Neural cell (in vitro differentiated cells): Measurements from ENCODE around the gene HEG1. TPM values are rescaled to one million over a fixed set of nuclear protein-coding genes. Genes with fewer than 3 reads are reported as not detected.

ENCODE experiments used
- H2AFZ ChIP-seq: fragments of 200-600, 300-800 bp; sonication (generic), shearing (Covaris generic); 2 replicates; pipeline ENCODE4 v1.6.0; 2014; ENCODE audit warnings: low read depth, mild to moderate bottlenecking, antibody characterized with exemption, low read length, moderate library complexity
- H3F3A ChIP-seq: fragments of 200-600 bp; shearing (Covaris generic); 2 replicates; pipeline ENCODE4 v1.6.1; 2016; ENCODE audit warnings: mild to moderate bottlenecking, moderate library complexity, mixed read lengths, antibody characterized with exemption, low read length; ENCODE audit not compliant: insufficient read depth, poor library complexity, severe bottlenecking
- H3K27ac ChIP-seq: fragments of 200-600, 300-800 bp; sonication (generic), shearing (Covaris generic); 2 replicates; pipeline ENCODE4 v1.5.1; 2014; ENCODE audit warnings: mild to moderate bottlenecking, low read length, moderate library complexity
- H3K27me3 ChIP-seq: fragments of 300-800, 200-600 bp; sonication (generic), shearing (Covaris generic); 2 replicates; pipeline ENCODE4 v1.6.0; 2014; ENCODE audit warnings: mild to moderate bottlenecking, low read depth, low read length, moderate library complexity; ENCODE audit not compliant: insufficient read depth
- H3K36me3 ChIP-seq: fragments of 300-800, 200-600 bp; sonication (generic), shearing (Covaris generic); 2 replicates; pipeline ENCODE4 v1.5.1; 2014; ENCODE audit warnings: mild to moderate bottlenecking, antibody characterized with exemption, low read length, moderate library complexity; ENCODE audit not compliant: insufficient read depth
- H3K4me2 ChIP-seq: fragments of 300-800, 200-600 bp; sonication (generic), shearing (Covaris generic); 2 replicates; pipeline ENCODE4 v1.6.0; 2014; ENCODE audit warnings: mild to moderate bottlenecking, low read length
- H3K4me3 ChIP-seq: fragments of 300-800, 200-600 bp; sonication (generic), shearing (Covaris generic); 2 replicates; pipeline ENCODE4 v1.5.1; 2014; ENCODE audit warnings: mild to moderate bottlenecking, low read length, moderate library complexity
- H3K79me2 ChIP-seq: fragments of 200-600 bp; shearing (Covaris generic); replicated peaks from 2 replicates; pipeline ENCODE4 v1.6.0; 2014; ENCODE audit warnings: mild to moderate bottlenecking, low read length, moderate library complexity; ENCODE audit not compliant: insufficient read depth
- H3K9ac ChIP-seq: fragments of 300-800, 200-600 bp; sonication (generic), shearing (Covaris generic); 2 replicates; pipeline ENCODE4 v1.6.1; 2016; ENCODE audit warnings: mild to moderate bottlenecking, low read length, mixed read lengths
- H3K9me2 ChIP-seq: fragments of 200-600 bp; shearing (Covaris generic); 2 replicates; pipeline ENCODE4 v1.6.1; 2016; ENCODE audit warnings: mild to moderate bottlenecking, low read length, mixed read lengths; ENCODE audit not compliant: insufficient read depth
- H3K9me3 ChIP-seq: fragments of 200-600, 300-800 bp; sonication (generic), shearing (Covaris generic); 2 replicates; pipeline ENCODE4 v1.6.1; 2016; ENCODE audit warnings: mild to moderate bottlenecking, mixed run types, low read length, moderate library complexity, mixed read lengths
- H4K20me1 ChIP-seq: fragments of 200-600 bp; shearing (Covaris generic); 2 replicates; pipeline ENCODE4 v1.6.1; 2016; ENCODE audit warnings: mild to moderate bottlenecking, mixed run types; ENCODE audit not compliant: insufficient read depth
- CTCF ChIP-seq: fragments of 450-650 bp; IDR thresholded peaks from 2 replicates; pipeline ENCODE4 v1.5.1; 2014; ENCODE audit warnings: antibody characterized with exemption, mild to moderate bottlenecking, moderate library complexity; ENCODE audit not compliant: poor library complexity, severe bottlenecking
- EP300 ChIP-seq: fragments of 450-650 bp; conservative IDR thresholded peaks from 2 replicates; pipeline ENCODE4 v1.6.1; 2014; ENCODE audit warnings: antibody characterized with exemption, mild to moderate bottlenecking, moderate library complexity; ENCODE audit not compliant: poor library complexity, severe bottlenecking
- EZH2 ChIP-seq: fragments of 200-600, 300-800 bp; shearing (Covaris generic), sonication (generic); IDR thresholded peaks from 2 replicates; pipeline ENCODE4 v1.6.1; 2014; ENCODE audit warnings: antibody characterized with exemption, low read length, borderline replicate concordance, mild to moderate bottlenecking; ENCODE audit not compliant: insufficient read depth, poor library complexity, severe bottlenecking
- MXI1 ChIP-seq: fragments of 450-650 bp; conservative IDR thresholded peaks from 2 replicates; pipeline ENCODE4 v1.6.1; 2014; ENCODE audit warnings: antibody characterized with exemption, mild to moderate bottlenecking; ENCODE audit not compliant: poor library complexity, severe bottlenecking
- POLR2AphosphoS5 ChIP-seq: IDR thresholded peaks from 2 replicates; pipeline ENCODE4 v1.6.1; 2012
- RAD21 ChIP-seq: fragments of 450-650 bp; conservative IDR thresholded peaks from 2 replicates; pipeline ENCODE4 v1.6.1; 2014; ENCODE audit warnings: antibody characterized with exemption, mild to moderate bottlenecking, moderate library complexity
- REST ChIP-seq: IDR thresholded peaks from 2 replicates; pipeline ENCODE4 v1.6.1; 2012; ENCODE audit warnings: borderline replicate concordance
- SMC3 ChIP-seq: fragments of 450-650 bp; conservative IDR thresholded peaks from 2 replicates; pipeline ENCODE4 v1.6.1; 2014; ENCODE audit warnings: antibody characterized with exemption, mild to moderate bottlenecking, moderate library complexity; ENCODE audit not compliant: poor library complexity
- TAF1 ChIP-seq: IDR thresholded peaks from 2 replicates; pipeline ENCODE4 v1.6.1; 2012; ENCODE audit warnings: low read depth
- polyA plus RNA-seq: library from polyadenylated mRNA; depleted of rRNA; stranded (reverse); fragments of >200 nt; gene quantifications from 2 replicates; pipeline ENCODE4 v1.2.3, GENCODE V29; 2014

Gene HEG1
- polyA plus RNA-seq, 1 donor from 2014 or later = 0.48 TPM

- H3K9me3 ChIP-seq = no peaks in the 10 kb centered on the region
- no peak overlapping the region for H3K4me2 ChIP-seq
- no peaks in the 10 kb centered on the region for H4K20me1 ChIP-seq
- H3K4me3 ChIP-seq = no peak overlapping the region
- H3K36me3 ChIP-seq = no peaks in the 10 kb centered on the region
- peaks cover 32% of the 10 kb centered on the region for H3K27me3 ChIP-seq
- H3K9me2 ChIP-seq = no peaks in the 10 kb centered on the region
- H3K27ac ChIP-seq = no peak overlapping the region
- no peak overlapping the region for H2AFZ ChIP-seq
- H3F3A ChIP-seq = peaks cover 5% of the 10 kb centered on the region
- no peaks in the 10 kb centered on the region for H3K79me2 ChIP-seq
- TF ChIP-seq RAD21 (no peak), EP300 (no peak), MXI1 (no peak), SMC3 (no peak)
- no peak overlapping the region for H3K9ac ChIP-seq
Measured at GRCh38 chr3:125054062-125054448, 1.7 kb downstream of the HEG1 start.

- Histone ChIP-seq H3K9me2 (no peaks in the 10 kb centered on the region), H4K20me1 (no peaks in the 10 kb centered on the region), H3K27ac (no peak overlapping the region), H3K4me3 (no peak overlapping the region), H3K4me2 (no peak overlapping the region), H3K36me3 (no peaks in the 10 kb centered on the region), H3K27me3 (peaks cover 32% of the 10 kb centered on the region), H3K9me3 (no peaks in the 10 kb centered on the region), H2AFZ (no peak overlapping the region), H3K9ac (no peak overlapping the region), H3K79me2 (no peaks in the 10 kb centered on the region), H3F3A (peaks cover 5% of the 10 kb centered on the region)
- TF ChIP-seq EZH2 (no peak), EP300 (no peak), MXI1 (no peak), RAD21 (no peak), REST (no peak), CTCF (no peak), POLR2AphosphoS5 (no peak), SMC3 (no peak), TAF1 (no peak)
Measured at GRCh38 chr3:125053304-125053699, 2.5 kb downstream of the HEG1 start.
